ENCODE results near the gene ETFA.

ETFA gene

GRCh38 chr15:76174654-76175053 lies 136.6 kb downstream of the ETFA start:
- Histone ChIP-seq H3K36me3 (replicated peaks; ENCODE audit: insufficient read depth, low read length) (no peaks in the 10 kb centered on the region), H3K79me2 (ENCODE audit: low read length) (no peaks in the 10 kb centered on the region), H3K9me3 (replicated peaks; ENCODE audit: insufficient read depth, low read length) (no peaks in the 10 kb centered on the region), H3K9me2 (replicated peaks; ENCODE audit: insufficient read depth, low read length) (no peaks in the 10 kb centered on the region), H3K4me2 (ENCODE audit: low read depth, low read length) (no peak overlapping the region), H3K4me1 (ENCODE audit: low read length) (no peaks in the 10 kb centered on the region), H3F3A (ENCODE audit: insufficient read depth, low read length) (no peaks in the 10 kb centered on the region), H3K27me3 (replicated peaks; ENCODE audit: insufficient read depth, low read length) (0 out of 2 replicates have a peak, but pooled peaks cover 6% of the 10 kb centered on the region), H3K27ac (ENCODE audit: low read length) (no peak overlapping the region), H2AFZ (ENCODE audit: low read length) (no peak overlapping the region), H3K9ac (ENCODE audit: low read length) (no peak overlapping the region), H4K20me1 (ENCODE audit: insufficient read depth, low read length) (no peaks in the 10 kb centered on the region), H3K4me3 (ENCODE audit: low read length) (no peak overlapping the region)
- DNase-seq = no peak
- no peak for TF ChIP-seq EZH2phosphoT487 (IDR thresholded peaks at IDR 0.05; ENCODE audit: low read length)
- TF ChIP-seq EZH2 (optimal IDR thresholded peaks at IDR 0.05; ENCODE audit: low read depth, low read length) = no peak
- no peak for TF ChIP-seq CTCF (IDR thresholded peaks at IDR 0.05; ENCODE audit: low read length)

- no peak overlapping the region for H3K27ac ChIP-seq (ENCODE audit: low read length)
- H3K9ac ChIP-seq (ENCODE audit: low read length) = no peak overlapping the region
- no peak for DNase-seq
- TF ChIP-seq CTCF (IDR thresholded peaks at IDR 0.05; ENCODE audit: low read length) (no peak), EZH2phosphoT487 (IDR thresholded peaks at IDR 0.05; ENCODE audit: low read length) (no peak), EZH2 (optimal IDR thresholded peaks at IDR 0.05; ENCODE audit: low read depth, low read length) (no peak)
- 0 out of 2 replicates have a peak, but pooled peaks cover 6% of the 10 kb centered on the region for H3K27me3 ChIP-seq (replicated peaks; ENCODE audit: insufficient read depth, low read length)
- H4K20me1 ChIP-seq (ENCODE audit: insufficient read depth, low read length) = no peaks in the 10 kb centered on the region
- no peaks in the 10 kb centered on the region for H3F3A ChIP-seq (ENCODE audit: insufficient read depth, low read length)
- no peak overlapping the region for H2AFZ ChIP-seq (ENCODE audit: low read length)
- H3K9me2 ChIP-seq (replicated peaks; ENCODE audit: insufficient read depth, low read length) = no peaks in the 10 kb centered on the region
- no peak overlapping the region for H3K4me3 ChIP-seq (ENCODE audit: low read length)
- H3K4me2 ChIP-seq (ENCODE audit: low read depth, low read length) = no peak overlapping the region
- H3K9me3 ChIP-seq (replicated peaks; ENCODE audit: insufficient read depth, low read length) = no peaks in the 10 kb centered on the region
- no peaks in the 10 kb centered on the region for H3K4me1 ChIP-seq (ENCODE audit: low read length)
- H3K79me2 ChIP-seq (ENCODE audit: low read length) = no peaks in the 10 kb centered on the region
- no peaks in the 10 kb centered on the region for H3K36me3 ChIP-seq (replicated peaks; ENCODE audit: insufficient read depth, low read length)
Measured at GRCh38 chr15:76173317-76173834, 137.9 kb downstream of the ETFA start.

- Histone ChIP-seq H3F3A (ENCODE audit: insufficient read depth, low read length) (no peaks in the 10 kb centered on the region), H3K9me2 (replicated peaks; ENCODE audit: insufficient read depth, low read length) (no peaks in the 10 kb centered on the region), H3K4me3 (ENCODE audit: low read length) (no peak overlapping the region), H2AFZ (ENCODE audit: low read length) (no peak overlapping the region), H3K36me3 (replicated peaks; ENCODE audit: insufficient read depth, low read length) (no peaks in the 10 kb centered on the region), H3K27me3 (replicated peaks; ENCODE audit: insufficient read depth, low read length) (0 out of 2 replicates have a peak, but pooled peaks cover 6% of the 10 kb centered on the region), H3K9ac (ENCODE audit: low read length) (no peak overlapping the region), H3K4me2 (ENCODE audit: low read depth, low read length) (no peak overlapping the region), H4K20me1 (ENCODE audit: insufficient read depth, low read length) (no peaks in the 10 kb centered on the region), H3K4me1 (ENCODE audit: low read length) (no peaks in the 10 kb centered on the region), H3K79me2 (ENCODE audit: low read length) (no peaks in the 10 kb centered on the region), H3K27ac (ENCODE audit: low read length) (no peak overlapping the region), H3K9me3 (replicated peaks; ENCODE audit: insufficient read depth, low read length) (no peaks in the 10 kb centered on the region)
- TF ChIP-seq CTCF (IDR thresholded peaks at IDR 0.05; ENCODE audit: low read length) = no peak
- TF ChIP-seq EZH2phosphoT487 (IDR thresholded peaks at IDR 0.05; ENCODE audit: low read length) = no peak
- TF ChIP-seq EZH2 (optimal IDR thresholded peaks at IDR 0.05; ENCODE audit: low read depth, low read length) = no peak
- DNase-seq = no peak
Measured at GRCh38 chr15:76172782-76173181, 138.5 kb downstream of the ETFA start.
